HG03280 (cell line): Measurements from ENCODE around the gene CCDC85C.

Experiments used
- ATAC-seq: cut with Tn5 transposase; IDR thresholded peaks from one replicate; pipeline ENCODE4 v1.9.1; 2021; ENCODE audit warnings: mild to moderate bottlenecking, moderate library complexity; ENCODE audit not compliant: unreplicated experiment

The CCDC85C gene

GRCh38 chr14:99606359-99606758 is 2.4 kb upstream of the CCDC85C start:
- no peak for ATAC-seq

GRCh38 chr14:99605299-99605961 is 1.4 kb upstream of the CCDC85C start:
- ATAC-seq: peak; percentile 32

GRCh38 chr14:99604766-99605298 is 825 bp upstream of the CCDC85C start:
- ATAC-seq: peak; percentile 10

GRCh38 chr14:99604278-99604765 is 315 bp upstream of the CCDC85C start:
- ATAC-seq: peak; percentile 93

GRCh38 chr14:99602788-99603415 is 1.1 kb downstream of the CCDC85C start:
- ATAC-seq: no peak

GRCh38 chr14:99602054-99602787 is 1.8 kb downstream of the CCDC85C start:
- no peak for ATAC-seq

GRCh38 chr14:99601361-99601831 is 2.6 kb downstream of the CCDC85C start:
- no peak for ATAC-seq

- no peak for ATAC-seq
Observed at GRCh38 chr14:99600232-99600888, 3.6 kb downstream of the CCDC85C start.

GRCh38 chr14:99599393-99599792 is 4.6 kb downstream of the CCDC85C start:
- ATAC-seq: no peak

- ATAC-seq: no peak
Observed at GRCh38 chr14:99598774-99599173, 5.2 kb downstream of the CCDC85C start.

GRCh38 chr14:99597911-99598600 is 6.0 kb downstream of the CCDC85C start:
- no peak for ATAC-seq

- no peak for ATAC-seq
Observed at GRCh38 chr14:99596772-99597171, 7.2 kb downstream of the CCDC85C start.

GRCh38 chr14:99596071-99596627 is 7.9 kb downstream of the CCDC85C start:
- ATAC-seq: no peak

GRCh38 chr14:99595524-99595923 is 8.5 kb downstream of the CCDC85C start:
- no peak for ATAC-seq

GRCh38 chr14:99595034-99595433 is 9.0 kb downstream of the CCDC85C start:
- peak; percentile 86 for ATAC-seq

GRCh38 chr14:99593971-99594841 is 9.8 kb downstream of the CCDC85C start:
- no peak for ATAC-seq

GRCh38 chr14:99592933-99593753 is 10.9 kb downstream of the CCDC85C start:
- no peak for ATAC-seq

GRCh38 chr14:99592394-99592793 is 11.6 kb downstream of the CCDC85C start:
- no peak for ATAC-seq
